GM12878 (cell line): Measurements from ENCODE around the gene BTF3. TPM values are rescaled to one million over a fixed set of nuclear protein-coding genes. Genes with fewer than 3 reads are reported as not detected.

Source experiments
- ATAC-seq: fragments of 200-7000 bp; cut with Tn5 transposase; 3 replicates; pipeline ENCODE4 v1.9.1; 2020; ENCODE audit warnings: mild to moderate bottlenecking, moderate library complexity
- BruUV-seq: library from RNA; stranded (reverse); fragments of 400-500 nt; replicated peaks from 2 replicates; lab custom pipeline; 2021; lab: Mats Ljungman, UMichigan
- CTCF ChIA-PET: fragments of 300-600 bp; sonication (Branson Sonifier 250); formaldehyde crosslinking; extraction: SDS; loops from one replicate; lab custom pipeline; 2021; ENCODE audit warnings: inconsistent platforms; lab: Yijun Ruan, JAX
- POLR2A ChIA-PET: fragments of 350-600 bp; formaldehyde crosslinking; extraction: SDS; loops from one replicate; lab custom pipeline; 2021; ENCODE audit warnings: inconsistent platforms; lab: Charles Lee
- RAD21 ChIA-PET: fragments of 300-600 bp; sonication (Branson Sonifier 250); formaldehyde crosslinking; loops from one replicate; lab custom pipeline; 2023; ENCODE audit warnings: antibody characterized with exemption; ENCODE audit not compliant: unreplicated experiment; lab: Charles Lee
- SMC1A ChIA-PET: fragments of 300-600 bp; sonication (Branson Sonifier 250); formaldehyde crosslinking; loops from one replicate; lab custom pipeline; 2023; ENCODE audit not compliant: unreplicated experiment, uncharacterized antibody; lab: Charles Lee
- DNase-seq: peaks from one replicate; pipeline ENCODE4 v3.0.0-alpha.2; 2011; ENCODE audit warnings: low read depth, low spot score
- FAIRE-seq: peaks from 3 replicates; lab custom pipeline; 2011; peaks lifted over from hg19 to GRCh38; lab: Jason Lieb, UNC
- H2AFZ ChIP-seq: 2 replicates; pipeline ENCODE4 v1.6.0; 2011; ENCODE audit warnings: low read depth, low read length, control low read depth; ENCODE audit not compliant: control insufficient read depth
- H3K27ac ChIP-seq: 2 replicates; pipeline ENCODE4 v1.5.1; 2011; ENCODE audit warnings: control low read depth; ENCODE audit not compliant: control insufficient read depth, insufficient read depth
- H3K27me3 ChIP-seq, 2 experiments: replicated peaks in 1 of 2; 2 replicates each; pipeline versions ENCODE4 v1.6.0 to v1.6.1; 2011; ENCODE audit warnings: low read length in 1 of 2; ENCODE audit not compliant: control insufficient read depth in 2 of 2, insufficient read depth in 2 of 2
- H3K36me3 ChIP-seq, 2 experiments: 2 replicates each; pipeline ENCODE4 v1.5.1; 2011; ENCODE audit warnings: low read length in 1 of 2; ENCODE audit not compliant: control insufficient read depth in 2 of 2, insufficient read depth in 2 of 2
- H3K4me1 ChIP-seq: 2 replicates; pipeline ENCODE4 v1.6.1; 2011; ENCODE audit warnings: mild to moderate bottlenecking, low read length, moderate library complexity, mixed read lengths; ENCODE audit not compliant: control insufficient read depth, insufficient read depth
- H3K4me2 ChIP-seq: 2 replicates; pipeline ENCODE4 v1.6.0; 2011; ENCODE audit warnings: control low read depth; ENCODE audit not compliant: control insufficient read depth, insufficient read depth
- H3K4me3 ChIP-seq: fragments of 200-600 bp; sonication (generic); 2 replicates; pipeline ENCODE4 v1.5.1; 2016
- H3K79me2 ChIP-seq: 2 replicates; pipeline ENCODE4 v1.6.0; 2011; ENCODE audit warnings: low read length; ENCODE audit not compliant: control insufficient read depth, insufficient read depth
- H3K9ac ChIP-seq: 2 replicates; pipeline ENCODE4 v1.8.0; 2011; ENCODE audit warnings: low read length, control low read depth, mixed read lengths; ENCODE audit not compliant: control insufficient read depth, insufficient read depth
- H3K9me3 ChIP-seq: replicated peaks from 3 replicates; pipeline ENCODE4 v1.5.1; 2011; ENCODE audit warnings: mild to moderate bottlenecking, low read length; ENCODE audit not compliant: control insufficient read depth, insufficient read depth
- H4K20me1 ChIP-seq: 2 replicates; pipeline ENCODE4 v1.6.0; 2011; ENCODE audit not compliant: control insufficient read depth, insufficient read depth
- KDM1A ChIP-seq: fragments of 200-600 bp; sonication (generic); IDR thresholded peaks from 2 replicates; pipeline ENCODE4 v1.6.1; 2016; ENCODE audit warnings: borderline replicate concordance
- ZNF217 ChIP-seq: fragments of 450-650 bp; IDR thresholded peaks from 2 replicates; pipeline ENCODE4 v1.6.1; 2017; ENCODE audit warnings: antibody characterized with exemption, mild to moderate bottlenecking
- ZNF622 ChIP-seq: fragments of 450-650 bp; IDR thresholded peaks from 2 replicates; pipeline ENCODE4 v1.6.1; 2017; ENCODE audit warnings: mild to moderate bottlenecking, inconsistent platforms
- WGBS: methylation state at CpG from one replicate; pipeline ENCODE4 v1.1.6; 2016; ENCODE audit warnings: low lambda C conversion rate; ENCODE audit not compliant: insufficient replicate concordance, insufficient coverage; ENCODE audit errors: missing lambda C conversion rate; 5-methylcytosine and 5-hydroxymethylcytosine counted together
- in situ Hi-C: fragments of 300-500 bp; cut with MboI; formaldehyde crosslinking; loops from 9 replicates; pipeline ENCODE4 v1.14.3; 2018; ENCODE audit warnings: mixed read lengths
- intact Hi-C: fragments of 100-400 bp; cut with micrococcal nuclease; formaldehyde crosslinking; loops from one replicate; pipeline ENCODE4 v1.14.2; 2022; ENCODE audit not compliant: unreplicated experiment
- polyA plus RNA-seq, 11 experiments: library from polyadenylated mRNA; depleted of rRNA in 4 of 11; unstranded in 6 of 11; stranded (reverse) in 5 of 11; fragments of >200 nt; fragmentation: Nextera tagmentation in 4 of 11; fragmentation: Illumina TruSeq in 1 of 11; extraction: Ambion mirVana in 4 of 11; extraction: Trizol in 1 of 11; gene quantifications; 1 replicate in 1 of 11; 2 replicates in 10 of 11; pipeline versions ENCODE4 v1.2.1 to v1.2.3, GENCODE V29; 2011 to 2016; ENCODE audit warnings: inconsistent platforms in 2 of 11, missing spikeins in 2 of 11, low read depth in 1 of 11
- total RNA-seq, 4 experiments: library from RNA; depleted of rRNA in 3 of 4; stranded (reverse); fragments of >200 nt in 3 of 4; fragmentation: Illumina TruSeq in 1 of 4; extraction: Trizol in 1 of 4; gene quantifications; 2 replicates each; pipeline versions ENCODE4 v1.2.1 to v1.2.3, GENCODE V29; 2013 to 2021
- TF ChIP-seq, protein P1 (sequence below): fragments of 450-650 bp; formaldehyde crosslinking; IDR thresholded peaks from 2 replicates; pipeline ENCODE4 v1.5.0; 2022; ENCODE audit warnings: mild to moderate bottlenecking, missing genetic modification characterization

BTF3 gene
- total and polyA plus RNA-seq, 10 of the 15 experiments (the other 5 are each of a cell fraction or from before 2014, with no cell fraction given) = 492 to 1,650 (median 904) TPM

DNA sequence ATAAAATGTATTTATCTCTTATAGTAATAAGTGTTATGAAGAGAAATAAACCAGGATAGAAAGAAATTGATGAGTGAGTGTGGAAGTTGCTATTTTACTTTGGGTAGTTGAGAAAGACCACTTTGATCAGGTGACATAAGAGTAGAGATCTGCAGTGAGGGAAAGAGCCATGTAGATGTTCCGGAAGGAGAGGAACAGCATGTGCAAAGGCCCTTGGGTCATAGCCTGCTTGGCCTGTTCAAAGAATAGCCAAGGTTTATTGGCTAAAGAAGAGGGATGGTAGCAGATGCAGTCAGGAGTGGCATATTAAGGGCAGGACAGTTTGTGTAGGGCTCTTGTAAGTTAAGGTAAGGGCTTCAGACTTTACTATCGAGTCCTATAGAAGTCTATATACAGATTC lies 3.2 kb downstream of the BTF3 start:
- H3K4me3 ChIP-seq = no peak overlapping the region; the same call in 1 of the 2 replicates
- RAD21 ChIA-PET = no interaction called here
- TF ChIP-seq KDM1A (no peak), ZNF217 (no peak), ZNF622 (no peak)
- TF ChIP-seq, protein P1, sequence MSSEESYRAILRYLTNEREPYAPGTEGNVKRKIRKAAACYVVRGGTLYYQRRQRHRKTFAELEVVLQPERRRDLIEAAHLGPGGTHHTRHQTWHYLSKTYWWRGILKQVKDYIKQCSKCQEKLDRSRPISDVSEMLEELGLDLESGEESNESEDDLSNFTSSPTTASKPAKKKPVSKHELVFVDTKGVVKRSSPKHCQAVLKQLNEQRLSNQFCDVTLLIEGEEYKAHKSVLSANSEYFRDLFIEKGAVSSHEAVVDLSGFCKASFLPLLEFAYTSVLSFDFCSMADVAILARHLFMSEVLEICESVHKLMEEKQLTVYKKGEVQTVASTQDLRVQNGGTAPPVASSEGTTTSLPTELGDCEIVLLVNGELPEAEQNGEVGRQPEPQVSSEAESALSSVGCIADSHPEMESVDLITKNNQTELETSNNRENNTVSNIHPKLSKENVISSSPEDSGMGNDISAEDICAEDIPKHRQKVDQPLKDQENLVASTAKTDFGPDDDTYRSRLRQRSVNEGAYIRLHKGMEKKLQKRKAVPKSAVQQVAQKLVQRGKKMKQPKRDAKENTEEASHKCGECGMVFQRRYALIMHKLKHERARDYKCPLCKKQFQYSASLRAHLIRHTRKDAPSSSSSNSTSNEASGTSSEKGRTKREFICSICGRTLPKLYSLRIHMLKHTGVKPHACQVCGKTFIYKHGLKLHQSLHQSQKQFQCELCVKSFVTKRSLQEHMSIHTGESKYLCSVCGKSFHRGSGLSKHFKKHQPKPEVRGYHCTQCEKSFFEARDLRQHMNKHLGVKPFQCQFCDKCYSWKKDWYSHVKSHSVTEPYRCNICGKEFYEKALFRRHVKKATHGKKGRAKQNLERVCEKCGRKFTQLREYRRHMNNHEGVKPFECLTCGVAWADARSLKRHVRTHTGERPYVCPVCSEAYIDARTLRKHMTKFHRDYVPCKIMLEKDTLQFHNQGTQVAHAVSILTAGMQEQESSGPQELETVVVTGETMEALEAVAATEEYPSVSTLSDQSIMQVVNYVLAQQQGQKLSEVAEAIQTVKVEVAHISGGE (CRISPR knock-in tag) = no peak
- peaks cover 3 to 26% of the 10 kb centered on the region in 2 experiments; a peak in 3 of 4 replicates for H3K36me3 ChIP-seq
- 70% methylated on average over 2 of the region's 2 CpGs for WGBS
- H3K9me3 ChIP-seq = no peaks in the 10 kb centered on the region
- FAIRE-seq (no peak), ATAC-seq (no peak), DNase-seq (no peak)
- SMC1A ChIA-PET = no interaction called here
- CTCF ChIA-PET = no interaction called here
- H3K79me2 ChIP-seq = peaks cover 53% of the 10 kb centered on the region
- no peak overlapping the region for H3K27ac ChIP-seq
- H3K27me3 ChIP-seq = no peaks in the 10 kb centered on the region
- BruUV-seq = no TSS peak
- H3K4me2 ChIP-seq = peak overlapping the region; percentile 56; the same call in 1 of the 2 replicates
- H3K9ac ChIP-seq = no peak overlapping the region
- H2AFZ ChIP-seq = no peak overlapping the region
- in situ Hi-C loops (no loop called here), intact Hi-C loops (no loop called here)
- H3K4me1 ChIP-seq = no peaks in the 10 kb centered on the region
- no peaks in the 10 kb centered on the region for H4K20me1 ChIP-seq
- POLR2A ChIA-PET = interaction anchor here (0.6 to 0.7 kb wide), 2 partner anchors 10 to 951 kb away, joined by 4 to 5 read pairs; no protein-coding TSS in a partner anchor
